A549 (cell line): ENCODE results near the gene METTL9.
"Not testable (repeated sequence)": the region's sequence is repeated elsewhere in the genome, so short reads cannot be mapped to it uniquely, and the experiment has no call there.

Source experiments
- BCL3 ChIP-seq: fragments of >200 bp; sonication (Bioruptor Twin); formaldehyde crosslinking; IDR thresholded peaks from 3 replicates; pipeline ENCODE4 v1.6.1; 2016
- CBX2 ChIP-seq: fragments of 200-600 bp; sonication (generic); IDR thresholded peaks from 2 replicates; pipeline ENCODE4 v1.6.1; 2016; ENCODE audit warnings: low read depth, mild to moderate bottlenecking, borderline replicate concordance
- CHD2 ChIP-seq: fragments of 150-350 bp; IDR thresholded peaks from 2 replicates; pipeline ENCODE4 v1.6.1; 2014; ENCODE audit warnings: low read length; ENCODE audit not compliant: partially characterized antibody
- CTCF ChIP-seq: fragments of >200 bp; sonication (Bioruptor Twin); formaldehyde crosslinking; IDR thresholded peaks from 3 replicates; pipeline ENCODE4 v1.5.1; 2016
- EP300 ChIP-seq, 2 experiments: fragments of >200 bp; sonication (Bioruptor Twin); formaldehyde crosslinking; IDR thresholded peaks; 2 replicates in 1 of 2; 3 replicates in 1 of 2; pipeline ENCODE4 v1.6.1; 2016 to 2017
- KDM1A ChIP-seq: fragments of 200-600 bp; sonication (generic); IDR thresholded peaks from 2 replicates; pipeline ENCODE4 v1.6.1; 2016; ENCODE audit warnings: low read depth, mild to moderate bottlenecking
- POLR2AphosphoS2 ChIP-seq: conservative IDR thresholded peaks from 2 replicates; pipeline ENCODE4 v1.6.1; 2012; ENCODE audit warnings: low read length, improper control_type of control experiment, inconsistent platforms
- USF2 ChIP-seq: fragments of 450-650 bp; IDR thresholded peaks from 2 replicates; pipeline ENCODE4 v1.6.1; 2014; ENCODE audit warnings: antibody characterized with exemption

GRCh38 chr16:21567496-21567895, 31.9 kb upstream of the METTL9 start:
- TF ChIP-seq KDM1A; CTCF; CBX2; CHD2; BCL3; POLR2AphosphoS2; EP300 (IDR thresholded peaks at IDR 0.05); USF2: not testable (repeated sequence)
